SK-N-MC (cell line): Measurements from ENCODE around the gene UBE2J1.

Source experiments
- EZH2 ChIP-seq: fragments of 200-600 bp; sonication (generic); IDR thresholded peaks from one replicate; pipeline ENCODE4 v1.6.1; 2017; ENCODE audit warnings: antibody characterized with exemption
- FOXP2 ChIP-seq: optimal IDR thresholded peaks from 2 replicates; pipeline ENCODE3; 2011; ENCODE audit warnings: mild to moderate bottlenecking, moderate library complexity; ENCODE audit not compliant: insufficient read depth; ENCODE audit errors: extremely low read length, control extremely low read depth
- POLR2AphosphoS5 ChIP-seq: IDR thresholded peaks from 2 replicates; pipeline ENCODE4 v1.6.1; 2012; ENCODE audit warnings: mild to moderate bottlenecking, low read depth, low read length, borderline replicate concordance

DNA sequence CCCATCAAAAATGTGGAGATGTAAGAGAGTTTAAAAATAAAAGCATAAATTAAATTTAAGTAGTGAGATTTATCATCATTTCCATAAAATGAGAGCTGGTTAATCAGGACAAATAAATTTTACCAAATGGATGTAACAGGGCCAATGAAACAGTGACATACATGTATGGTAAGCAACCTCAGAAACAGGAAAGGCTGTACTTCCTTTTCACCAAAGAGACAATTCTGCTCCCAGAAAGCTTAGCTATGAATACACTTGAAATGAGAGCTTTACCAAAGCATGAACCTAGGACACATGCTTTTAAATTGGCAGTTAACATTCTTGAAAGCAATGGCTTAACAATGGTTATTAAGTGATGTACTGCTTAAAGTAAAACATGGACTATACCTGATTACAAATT lies 12.1 kb upstream of the UBE2J1 start:
- TF ChIP-seq EZH2 (no peak), POLR2AphosphoS5 (no peak), FOXP2 (no peak)
